ENCODE measurements around the gene PTGS1. TPM values are rescaled to one million over a fixed set of nuclear protein-coding genes. Genes with fewer than 3 reads are reported as not detected.
A peak's percentile ranks its signal among the peaks of the same experiment; 100 is the strongest.

The PTGS1 gene
- polyA plus RNA-seq, 1 donor (not counting 4 experiments of a cell fraction or from before 2014, with no cell fraction given): 4.5 TPM

- dilution Hi-C loops (cut with MboI; ENCODE audit: extremely low pct_ligation_motif_present, low sequenced_read_pairs): no loop called here
- Histone ChIP-seq H2AFZ (ENCODE audit: control insufficient read depth, low read length) (peak overlapping the region; percentile 88), H3K27ac (ENCODE audit: control insufficient read depth, insufficient read depth, low read length) (no peak overlapping the region), H3K79me2 (ENCODE audit: control insufficient read depth, insufficient read depth, low read length) (no peaks in the 10 kb centered on the region), H3K4me2 (ENCODE audit: control insufficient read depth, extremely low read depth, insufficient read depth, low read depth, low read length) (peak overlapping the region; percentile 32), H3K27me3 (ENCODE audit: control insufficient read depth, extremely low read depth, insufficient read depth, low read length) (no peaks in the 10 kb centered on the region), H3K4me1 (ENCODE audit: control insufficient read depth, extremely low read depth, insufficient read depth, low read length) (peaks cover 23% of the 10 kb centered on the region), H4K20me1 (ENCODE audit: control insufficient read depth, extremely low read depth, insufficient read depth, low read length) (no peaks in the 10 kb centered on the region), H3K9me1 (ENCODE audit: control insufficient read depth, extremely low read depth, insufficient read depth, low read length) (no peaks in the 10 kb centered on the region), H3K9ac (ENCODE audit: control insufficient read depth, extremely low read depth, insufficient read depth, low read length) (no peak overlapping the region), H3K36me3 (ENCODE audit: control insufficient read depth in 2 of 2, extremely low read depth in 1 of 2, insufficient read depth in 2 of 2, low read length in 2 of 2) (no peaks in the 10 kb centered on the region), H3K9me3 (ENCODE audit: control insufficient read depth, low read depth, low read length) (no peaks in the 10 kb centered on the region), H3K4me3 (ENCODE audit: control insufficient read depth in 2 of 3, extremely low read depth in 1 of 3, insufficient read depth in 2 of 3, low read depth in 1 of 3, low read length in 3 of 3) (no peak overlapping the region)
- FAIRE-seq (peak; percentile 32), DNase-seq (ENCODE audit: low read depth, low spot score) (no peak)
- no peak for TF ChIP-seq CTCF (optimal IDR thresholded peaks at IDR 0.05 in 1 of 3, IDR thresholded peaks at IDR 0.05 in 1 of 3, conservative IDR thresholded peaks at IDR 0.05 in 1 of 3; ENCODE audit: extremely low read depth in 1 of 3, insufficient read depth in 2 of 3, low read length in 3 of 3)
- no peak for TF ChIP-seq EZH2 (IDR thresholded peaks at IDR 0.05; ENCODE audit: low read length)
These were observed 4.1 kb downstream of the PTGS1 start for GRCh38 chr9:122374885-122375420.

- Histone ChIP-seq H2AFZ (ENCODE audit: control insufficient read depth, low read length) (no peak overlapping the region), H3K9ac (ENCODE audit: control insufficient read depth, extremely low read depth, insufficient read depth, low read length) (no peak overlapping the region), H3K9me1 (ENCODE audit: control insufficient read depth, extremely low read depth, insufficient read depth, low read length) (no peaks in the 10 kb centered on the region), H3K36me3 (ENCODE audit: control insufficient read depth in 2 of 2, extremely low read depth in 1 of 2, insufficient read depth in 2 of 2, low read length in 2 of 2) (no peaks in the 10 kb centered on the region), H3K27ac (ENCODE audit: control insufficient read depth, insufficient read depth, low read length) (no peak overlapping the region), H3K4me3 (ENCODE audit: control insufficient read depth in 2 of 3, extremely low read depth in 1 of 3, insufficient read depth in 2 of 3, low read depth in 1 of 3, low read length in 3 of 3) (no peak overlapping the region), H3K27me3 (ENCODE audit: control insufficient read depth, extremely low read depth, insufficient read depth, low read length) (no peaks in the 10 kb centered on the region), H3K4me2 (ENCODE audit: control insufficient read depth, extremely low read depth, insufficient read depth, low read depth, low read length) (no peak overlapping the region), H3K4me1 (ENCODE audit: control insufficient read depth, extremely low read depth, insufficient read depth, low read length) (peaks cover 11% of the 10 kb centered on the region), H3K79me2 (ENCODE audit: control insufficient read depth, insufficient read depth, low read length) (no peaks in the 10 kb centered on the region), H3K9me3 (ENCODE audit: control insufficient read depth, low read depth, low read length) (no peaks in the 10 kb centered on the region), H4K20me1 (ENCODE audit: control insufficient read depth, extremely low read depth, insufficient read depth, low read length) (no peaks in the 10 kb centered on the region)
- DNase-seq (ENCODE audit: low read depth, low spot score) (no peak), FAIRE-seq (no peak)
- no peak for TF ChIP-seq CTCF (optimal IDR thresholded peaks at IDR 0.05 in 1 of 3, IDR thresholded peaks at IDR 0.05 in 1 of 3, conservative IDR thresholded peaks at IDR 0.05 in 1 of 3; ENCODE audit: extremely low read depth in 1 of 3, insufficient read depth in 2 of 3, low read length in 3 of 3)
- TF ChIP-seq EZH2 (IDR thresholded peaks at IDR 0.05; ENCODE audit: low read length): no peak
- dilution Hi-C loops (cut with MboI; ENCODE audit: extremely low pct_ligation_motif_present, low sequenced_read_pairs): no loop called here
These were observed 6.0 kb downstream of the PTGS1 start for GRCh38 chr9:122376796-122377195.
